Glutamatergic neuron (in vitro differentiated cells): Measurements from ENCODE around the gene MRTFA. TPM values are rescaled to one million over a fixed set of nuclear protein-coding genes. Genes with fewer than 3 reads are reported as not detected.
A peak's percentile ranks its signal among the peaks of the same experiment; 100 is the strongest.

Experiments used
- DNase-seq: peaks from one replicate; pipeline ENCODE4 v3.0.0; 2022
- H3K27ac Mint-ChIP-seq: one replicate; pipeline ENCODE4 v1.8.0; 2020; ENCODE audit warnings: mild to moderate bottlenecking, mixed read lengths, inconsistent platforms; ENCODE audit not compliant: unreplicated experiment
- H3K27me3 Mint-ChIP-seq: one replicate; pipeline ENCODE4 v1.8.0; 2020; ENCODE audit warnings: mild to moderate bottlenecking, moderate library complexity, mixed read lengths, inconsistent platforms; ENCODE audit not compliant: unreplicated experiment
- H3K36me3 Mint-ChIP-seq: one replicate; pipeline ENCODE4 v1.8.0; 2020; ENCODE audit warnings: mild to moderate bottlenecking, mixed read lengths, inconsistent platforms; ENCODE audit not compliant: unreplicated experiment
- H3K4me1 Mint-ChIP-seq: one replicate; pipeline ENCODE4 v1.8.0; 2020; ENCODE audit warnings: mild to moderate bottlenecking, low read depth, mixed read lengths, inconsistent platforms; ENCODE audit not compliant: unreplicated experiment
- H3K4me3 Mint-ChIP-seq: one replicate; pipeline ENCODE4 v1.8.0; 2020; ENCODE audit warnings: mild to moderate bottlenecking, mixed read lengths, inconsistent platforms; ENCODE audit not compliant: unreplicated experiment
- H3K9me3 Mint-ChIP-seq: one replicate; pipeline ENCODE4 v1.8.0; 2020; ENCODE audit warnings: mild to moderate bottlenecking, moderate library complexity, mixed read lengths, inconsistent platforms; ENCODE audit not compliant: unreplicated experiment
- CTCF ChIP-seq: fragments of 200-600 bp; sonication (generic); IDR thresholded peaks from one replicate; pipeline ENCODE4 v1.5.0; 2021; ENCODE audit not compliant: partially characterized antibody, unreplicated experiment
- total RNA-seq: library from RNA; stranded (reverse); fragmentation: NEBNext Ultra II Directional; extraction: Animal tissue kit (Norgen Biotek cat#: 25700); gene quantifications from one replicate; pipeline ENCODE4 v1.2.1, GENCODE V29; 2021; ENCODE audit not compliant: unreplicated experiment

Gene MRTFA
- total RNA-seq, 1 donor from 2014 or later: 91.7 TPM

GRCh38 chr22:40635043-40635939, 1.2 kb downstream of the MRTFA start:
- Mint-ChIP-seq H3K4me3 (peak overlapping the region; percentile 93), H3K4me1 (peaks cover 18% of the 10 kb centered on the region), H3K27ac (peak overlapping the region; percentile 86), H3K36me3 (no peaks in the 10 kb centered on the region), H3K9me3 (peaks cover 6% of the 10 kb centered on the region), H3K27me3 (peaks cover 8% of the 10 kb centered on the region)
- no peak for TF ChIP-seq CTCF
- no peak for DNase-seq

- H3K4me3 Mint-ChIP-seq: peak overlapping the region; percentile 93
- no peak for DNase-seq
- H3K4me1 Mint-ChIP-seq: peaks cover 18% of the 10 kb centered on the region
- peaks cover 5% of the 10 kb centered on the region for H3K27me3 Mint-ChIP-seq
- H3K36me3 Mint-ChIP-seq: no peaks in the 10 kb centered on the region
- no peak for TF ChIP-seq CTCF
- H3K9me3 Mint-ChIP-seq: peaks cover 4% of the 10 kb centered on the region
- peak overlapping the region; percentile 13 for H3K27ac Mint-ChIP-seq
These were observed 2.2 kb downstream of the MRTFA start for GRCh38 chr22:40634119-40634903.

- H3K4me1 Mint-ChIP-seq: peaks cover 23% of the 10 kb centered on the region
- TF ChIP-seq CTCF: no peak
- DNase-seq: no peak
- H3K27ac Mint-ChIP-seq: no peak overlapping the region
- peaks cover 4% of the 10 kb centered on the region for H3K9me3 Mint-ChIP-seq
- H3K27me3 Mint-ChIP-seq: peaks cover 5% of the 10 kb centered on the region
- no peaks in the 10 kb centered on the region for H3K36me3 Mint-ChIP-seq
- H3K4me3 Mint-ChIP-seq: no peak overlapping the region
These were observed 3.5 kb downstream of the MRTFA start for GRCh38 chr22:40633036-40633435.

- no peaks in the 10 kb centered on the region for H3K27me3 Mint-ChIP-seq
- H3K27ac Mint-ChIP-seq: no peak overlapping the region
- DNase-seq: no peak
- TF ChIP-seq CTCF: no peak
- no peaks in the 10 kb centered on the region for H3K36me3 Mint-ChIP-seq
- peaks cover 21% of the 10 kb centered on the region for H3K4me1 Mint-ChIP-seq
- H3K9me3 Mint-ChIP-seq: peaks cover 4% of the 10 kb centered on the region
- no peak overlapping the region for H3K4me3 Mint-ChIP-seq
These were observed 4.6 kb downstream of the MRTFA start for GRCh38 chr22:40631925-40632324.
